Spleen (tissue), 7 donors: ENCODE results near the gene NRG4.
"Not testable (repeated sequence)": the region's sequence is repeated elsewhere in the genome, so short reads cannot be mapped to it uniquely, and the experiment has no call there.

Experiments used
- POLR2A ChIP-seq, 3 donors: fragments of 450-650 bp; IDR thresholded peaks; one replicate each; pipeline ENCODE4 v1.5.1; 2017; ENCODE audit warnings: antibody characterized with exemption in 3 of 3, mild to moderate bottlenecking in 1 of 3
- TF ChIP-seq, protein P1 (sequence below), 11 experiments: fragments of 200-600 bp in 7 of 11; fragments of 450-650 bp in 4 of 11; sonication (generic) in 4 of 11; IDR thresholded peaks in 8 of 11; conservative IDR thresholded peaks in 3 of 11; 1 replicate in 7 of 11; 2 replicates in 4 of 11; pipeline versions ENCODE4 v1.4.0 to v1.8.0; 2016 to 2021; ENCODE audit warnings: antibody characterized with exemption in 11 of 11, inconsistent platforms in 4 of 11, mild to moderate bottlenecking in 1 of 11
- donor health status: DM: no; HTN: no; CAD: no; lungs with moderate emphysema.
- donor health status: DM: no; HTN: no; CAD: no.
- donor health status: DM: no; HTN: no; CAD: no.

DNA sequence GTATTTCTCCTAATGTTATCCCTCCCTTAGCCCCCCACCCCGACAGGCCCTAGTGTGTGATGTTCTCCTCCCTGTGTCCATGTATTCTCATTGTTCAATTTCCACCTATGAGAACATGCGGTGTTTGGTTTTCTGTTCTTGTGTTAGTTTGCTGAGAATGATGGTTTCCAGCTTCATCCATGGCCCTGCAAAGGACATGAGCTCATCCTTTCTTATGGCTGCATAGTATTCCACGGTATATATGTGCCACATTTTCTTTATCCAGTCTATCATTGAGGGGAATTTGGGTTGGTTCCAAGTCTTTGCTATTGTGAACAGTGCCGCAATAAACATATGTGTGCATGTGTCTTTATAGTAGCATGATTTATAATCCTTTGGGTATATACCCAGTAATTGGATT is 1.2 kb upstream of the NRG4 start:
- not testable (repeated sequence) for TF ChIP-seq POLR2A (IDR thresholded peaks at IDR 0.05)
- TF ChIP-seq, protein P1, sequence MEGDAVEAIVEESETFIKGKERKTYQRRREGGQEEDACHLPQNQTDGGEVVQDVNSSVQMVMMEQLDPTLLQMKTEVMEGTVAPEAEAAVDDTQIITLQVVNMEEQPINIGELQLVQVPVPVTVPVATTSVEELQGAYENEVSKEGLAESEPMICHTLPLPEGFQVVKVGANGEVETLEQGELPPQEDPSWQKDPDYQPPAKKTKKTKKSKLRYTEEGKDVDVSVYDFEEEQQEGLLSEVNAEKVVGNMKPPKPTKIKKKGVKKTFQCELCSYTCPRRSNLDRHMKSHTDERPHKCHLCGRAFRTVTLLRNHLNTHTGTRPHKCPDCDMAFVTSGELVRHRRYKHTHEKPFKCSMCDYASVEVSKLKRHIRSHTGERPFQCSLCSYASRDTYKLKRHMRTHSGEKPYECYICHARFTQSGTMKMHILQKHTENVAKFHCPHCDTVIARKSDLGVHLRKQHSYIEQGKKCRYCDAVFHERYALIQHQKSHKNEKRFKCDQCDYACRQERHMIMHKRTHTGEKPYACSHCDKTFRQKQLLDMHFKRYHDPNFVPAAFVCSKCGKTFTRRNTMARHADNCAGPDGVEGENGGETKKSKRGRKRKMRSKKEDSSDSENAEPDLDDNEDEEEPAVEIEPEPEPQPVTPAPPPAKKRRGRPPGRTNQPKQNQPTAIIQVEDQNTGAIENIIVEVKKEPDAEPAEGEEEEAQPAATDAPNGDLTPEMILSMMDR (IDR thresholded peaks at IDR 0.05 in 8 of 11, conservative IDR thresholded peaks at IDR 0.05 in 3 of 11) = not testable (repeated sequence)
